Measurements from ENCODE around the gene PHF10.
A peak's percentile ranks its signal among the peaks of the same experiment; 100 is the strongest.
"Not testable (repeated sequence)": the region's sequence is repeated elsewhere in the genome, so short reads cannot be mapped to it uniquely, and the experiment has no call there.

PHF10 gene

DNA sequence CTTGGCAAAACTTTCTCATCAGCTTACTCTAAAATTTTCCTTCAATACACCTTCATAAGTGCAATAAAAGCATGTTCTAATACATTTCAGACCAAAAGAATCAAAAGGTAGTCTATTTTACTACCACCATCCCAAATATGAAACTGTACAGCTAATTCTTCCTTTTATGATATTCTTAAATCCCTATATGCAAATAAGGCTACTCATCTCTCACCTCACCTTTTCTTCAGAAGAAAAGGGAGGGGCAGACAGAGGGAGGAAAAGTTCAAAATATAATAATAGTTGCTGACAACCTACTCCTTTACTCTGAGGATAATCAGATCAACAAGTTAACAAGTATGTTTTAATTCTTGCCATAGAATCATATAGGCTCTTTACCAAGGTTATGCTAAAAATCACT, 15.0 kb downstream of the PHF10 start:
- ATAC-seq (ENCODE audit: low read depth) (no peak), DNase-seq (ENCODE audit: low spot score in 2 of 2) (no peak)
- Mint-ChIP-seq H3K27me3 (no peaks in the 10 kb centered on the region), H3K4me3 (no peak overlapping the region), H3K4me1 (peaks cover 21% of the 10 kb centered on the region), H3K36me3 (peaks cover 5% of the 10 kb centered on the region), H3K9me3 (no peaks in the 10 kb centered on the region), H3K27ac (no peak overlapping the region)

DNA sequence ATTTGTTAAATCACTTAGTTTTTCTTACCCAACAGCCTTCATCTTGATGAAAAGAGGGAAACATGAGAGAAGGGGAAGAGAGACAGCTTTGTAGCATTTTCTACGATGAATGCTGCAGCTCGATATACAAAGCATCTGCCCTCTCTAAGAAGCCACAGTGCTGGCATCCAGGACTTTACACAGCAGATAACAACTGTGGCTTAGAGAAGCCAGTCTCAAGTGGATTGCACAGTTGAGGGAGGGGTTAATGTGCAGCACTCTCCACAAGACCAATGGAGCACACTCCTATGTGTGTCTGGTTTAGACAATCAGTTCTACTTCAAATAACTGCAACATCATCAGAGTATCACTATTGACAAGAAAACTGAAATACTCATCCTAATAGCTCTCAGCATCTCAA, 16.5 kb downstream of the PHF10 start:
- no peak overlapping the region for H3K27ac Mint-ChIP-seq
- H3K27me3 Mint-ChIP-seq = no peaks in the 10 kb centered on the region
- no peak overlapping the region for H3K4me3 Mint-ChIP-seq
- peaks cover 27% of the 10 kb centered on the region for H3K4me1 Mint-ChIP-seq
- H3K9me3 Mint-ChIP-seq = no peaks in the 10 kb centered on the region
- DNase-seq (ENCODE audit: low spot score in 2 of 2) (no peak), ATAC-seq (ENCODE audit: low read depth) (no peak)
- H3K36me3 Mint-ChIP-seq = peaks cover 5% of the 10 kb centered on the region

DNA sequence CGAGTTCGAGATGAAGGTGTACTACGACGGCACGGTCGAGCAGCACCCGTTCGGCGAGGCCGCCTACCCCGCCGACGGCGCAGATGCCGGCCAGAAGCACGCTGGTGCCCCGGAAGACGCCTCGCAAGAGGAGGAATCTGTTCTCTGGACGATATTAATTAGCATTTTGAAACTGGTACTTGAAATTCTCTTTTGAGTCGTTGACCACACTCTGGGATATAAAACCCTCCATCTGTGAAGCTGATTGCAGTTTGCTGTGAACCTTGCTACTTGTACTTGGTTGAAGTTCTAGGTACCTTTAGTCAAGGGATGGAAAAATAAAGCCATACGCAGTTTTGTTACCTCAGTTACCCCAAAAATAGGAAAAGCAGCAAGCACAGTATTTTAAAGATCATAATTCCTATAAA, 21.5 kb downstream of the PHF10 start:
- Mint-ChIP-seq H3K4me1 (peaks cover 38% of the 10 kb centered on the region), H3K4me3 (peak overlapping the region; percentile 88), H3K27ac (peak overlapping the region; percentile 91), H3K36me3 (peaks cover 3% of the 10 kb centered on the region), H3K9me3 (no peaks in the 10 kb centered on the region), H3K27me3 (no peaks in the 10 kb centered on the region)
- ATAC-seq (ENCODE audit: low read depth) (peak; percentile 1), DNase-seq (ENCODE audit: low spot score in 2 of 2) (no peak)

DNA sequence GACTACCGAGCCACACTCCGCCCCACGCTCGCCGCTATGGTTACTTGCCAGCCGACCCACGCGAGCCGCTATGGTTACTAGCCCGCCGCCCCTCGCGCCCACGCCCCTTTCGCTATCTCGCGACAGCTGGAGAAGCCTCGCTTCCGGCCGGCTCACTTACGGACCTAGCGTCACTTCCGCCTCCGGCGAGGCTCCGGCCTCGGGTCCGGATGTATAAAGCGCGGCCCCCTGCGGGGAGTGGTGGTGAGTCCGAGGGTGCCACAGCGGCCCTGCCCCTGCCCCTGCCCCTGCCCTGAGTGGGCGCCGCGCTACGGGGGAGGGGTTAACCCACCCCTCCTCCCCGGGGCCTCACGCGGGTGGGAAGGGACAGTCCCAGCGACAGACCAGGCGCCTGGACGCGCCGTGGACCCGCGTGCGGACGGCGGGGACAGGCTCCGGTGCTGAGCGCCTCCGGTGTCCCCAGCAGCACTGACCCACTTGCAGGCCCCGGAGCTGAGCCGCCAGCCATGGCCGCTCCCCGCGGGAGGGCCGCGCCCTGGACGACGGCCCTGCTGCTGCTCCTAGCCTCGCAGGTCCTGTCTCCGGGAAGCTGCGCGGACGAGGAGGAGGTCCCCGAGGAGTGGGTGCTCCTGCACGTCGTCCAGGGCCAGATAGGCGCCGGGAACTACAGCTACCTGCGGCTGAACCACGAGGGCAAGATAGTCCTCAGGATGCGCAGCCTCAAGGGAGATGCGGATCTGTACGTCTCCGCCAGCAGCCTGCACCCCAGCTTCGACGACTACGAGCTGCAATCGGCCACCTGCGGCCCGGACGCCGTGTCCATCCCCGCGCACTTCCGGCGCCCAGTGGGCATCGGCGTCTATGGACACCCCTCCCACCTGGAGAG, 22.1 kb downstream of the PHF10 start, which contains the start of the genes C6orf120 and WDR27:
Gene C6orf120 (plus strand): TSS at position 173 of the 886 bp plus-strand sequence. CDS start 334 bp downstream, at position 507.
Gene WDR27 (minus strand): TSS at position 76 of the 886 bp plus-strand sequence. CDS start 13,024 bp downstream, outside the sequence.
- ATAC-seq (ENCODE audit: low read depth) = peak; percentile 88
- peaks cover 36% of the 10 kb centered on the region for H3K4me1 Mint-ChIP-seq
- H3K9me3 Mint-ChIP-seq = no peaks in the 10 kb centered on the region
- H3K27ac Mint-ChIP-seq = peak within 1 kb of the TSS; percentile 91
- DNase-seq (ENCODE audit: low spot score in 2 of 2) = peak; percentile 93 to 94
- H3K4me3 Mint-ChIP-seq = peak within 1 kb of the TSS; percentile 88
- peaks cover 5% of the 10 kb centered on the region for H3K36me3 Mint-ChIP-seq
- H3K27me3 Mint-ChIP-seq = no peaks in the 10 kb centered on the region

DNA sequence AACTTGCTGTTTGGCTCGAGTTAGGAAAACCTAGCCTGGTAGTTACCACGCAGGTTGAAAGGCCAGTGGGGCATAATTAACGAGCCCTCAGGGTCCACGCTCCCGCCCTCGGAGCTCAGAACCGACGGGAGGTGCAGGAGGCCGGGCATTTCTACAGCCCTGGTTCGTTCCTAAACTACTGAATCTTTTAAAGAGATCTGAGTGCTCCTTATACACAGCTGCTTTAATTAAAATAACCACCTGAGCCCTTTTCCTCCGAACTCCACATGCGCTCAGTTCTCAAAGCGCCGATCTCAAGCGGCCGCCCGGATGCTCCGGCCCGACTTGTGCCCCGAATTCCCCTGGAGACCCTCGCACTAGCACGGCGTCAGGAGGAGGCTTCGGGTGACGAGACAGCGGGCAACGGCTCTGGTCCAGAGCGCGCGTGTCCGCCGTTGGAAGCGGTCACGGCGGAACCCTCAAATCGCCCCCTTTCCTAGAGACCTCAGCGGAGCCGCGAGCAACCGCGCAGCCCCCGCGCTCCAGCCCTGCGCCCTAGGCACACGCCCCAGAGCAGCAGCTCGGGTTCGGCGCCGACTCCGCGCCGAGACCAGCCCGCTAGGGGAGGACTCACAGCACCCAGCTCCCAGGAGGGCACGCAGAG, 22.9 kb downstream of the PHF10 start:
- Mint-ChIP-seq H3K4me3 (peak overlapping the region; percentile 88), H3K27ac (peak overlapping the region; percentile 91), H3K9me3 (no peaks in the 10 kb centered on the region), H3K4me1 (peaks cover 31% of the 10 kb centered on the region), H3K36me3 (peaks cover 4% of the 10 kb centered on the region), H3K27me3 (no peaks in the 10 kb centered on the region)
- DNase-seq (ENCODE audit: low spot score in 2 of 2) (no peak), ATAC-seq (ENCODE audit: low read depth) (peak; percentile 6)

DNA sequence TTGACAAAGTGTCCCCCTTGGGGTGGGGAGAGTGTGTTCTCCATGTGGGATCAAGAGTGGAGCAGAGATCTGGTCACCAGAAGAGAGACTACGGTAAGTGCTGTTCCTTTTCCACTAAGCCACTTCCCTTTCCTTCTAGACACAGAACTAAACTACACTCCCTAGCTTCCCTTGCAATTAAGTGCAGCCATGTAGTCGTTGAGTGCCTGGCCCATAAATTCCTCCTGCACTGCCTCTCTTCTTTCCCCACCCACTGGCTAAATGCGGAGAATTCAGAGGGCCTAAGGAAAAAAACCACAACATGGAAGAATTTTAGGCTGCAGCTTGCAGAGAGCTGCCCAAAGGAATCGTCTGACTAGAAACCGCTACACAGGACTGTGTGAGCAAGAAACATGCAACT, 24.0 kb downstream of the PHF10 start:
- H3K4me1 Mint-ChIP-seq = peaks cover 26% of the 10 kb centered on the region
- ATAC-seq (ENCODE audit: low read depth) = no peak
- H3K27ac Mint-ChIP-seq = no peak overlapping the region

DNA sequence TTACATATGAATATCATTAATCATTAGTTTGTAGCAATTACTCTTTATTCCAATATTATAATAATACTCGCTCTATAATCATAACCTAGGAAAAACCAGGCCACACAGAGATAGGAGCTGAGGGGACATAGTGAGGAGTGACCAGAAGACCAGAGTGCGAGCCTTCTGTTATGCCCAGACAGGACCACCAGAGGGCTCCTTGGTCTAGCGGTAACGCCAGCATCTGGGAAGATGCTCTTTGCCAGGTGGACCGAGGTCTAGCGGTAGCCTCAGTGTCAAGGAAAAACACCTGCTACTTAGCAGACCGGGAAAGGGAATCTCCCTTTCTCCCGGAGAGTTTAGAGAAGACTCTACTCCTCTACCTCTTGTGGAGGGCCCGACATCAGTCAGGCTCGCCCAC, 27.2 kb downstream of the PHF10 start:
- not testable (repeated sequence) for DNase-seq (ENCODE audit: low spot score in 2 of 2); H3K9me3 Mint-ChIP-seq

More for the DNA sequence above, 24.0 kb downstream of the PHF10 start:
- H3K27me3 Mint-ChIP-seq = no peaks in the 10 kb centered on the region
- H3K36me3 Mint-ChIP-seq = peaks cover 6% of the 10 kb centered on the region
- no peak for DNase-seq (ENCODE audit: low spot score in 2 of 2)
- peak overlapping the region; percentile 24 for H3K4me3 Mint-ChIP-seq
- H3K9me3 Mint-ChIP-seq = peaks cover 1% of the 10 kb centered on the region

DNA sequence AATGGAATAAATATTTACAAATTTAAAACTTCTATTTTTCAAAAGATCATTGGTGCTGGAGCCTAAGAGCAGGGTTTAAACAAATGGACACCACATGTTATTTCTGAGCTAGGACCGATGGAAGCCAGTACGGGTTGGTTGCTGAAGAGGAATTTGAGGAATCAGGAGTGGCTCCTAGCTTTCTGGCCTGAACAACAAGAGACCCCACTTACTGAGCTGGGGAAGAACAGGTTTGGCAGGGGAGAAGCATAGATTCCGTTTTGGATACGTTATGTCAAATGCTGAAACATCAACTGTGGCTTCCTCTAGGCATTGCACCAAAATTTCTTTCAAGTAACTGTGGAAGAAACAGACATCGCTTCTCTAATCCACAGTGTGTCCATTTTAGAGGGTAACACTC, 29.2 kb downstream of the PHF10 start:
- Mint-ChIP-seq H3K36me3 (peaks cover 24% of the 10 kb centered on the region), H3K4me1 (peaks cover 11% of the 10 kb centered on the region), H3K4me3 (no peak overlapping the region), H3K27me3 (no peaks in the 10 kb centered on the region), H3K9me3 (peaks cover 10% of the 10 kb centered on the region), H3K27ac (no peak overlapping the region)
- ATAC-seq (ENCODE audit: low read depth) (no peak), DNase-seq (ENCODE audit: low spot score in 2 of 2) (no peak)

More for the DNA sequence above, 27.2 kb downstream of the PHF10 start:
- Mint-ChIP-seq H3K36me3 (peaks cover 21% of the 10 kb centered on the region), H3K4me1 (peaks cover 12% of the 10 kb centered on the region)
- not testable (repeated sequence) for H3K27ac Mint-ChIP-seq; ATAC-seq (ENCODE audit: low read depth); H3K27me3 Mint-ChIP-seq; H3K4me3 Mint-ChIP-seq

DNA sequence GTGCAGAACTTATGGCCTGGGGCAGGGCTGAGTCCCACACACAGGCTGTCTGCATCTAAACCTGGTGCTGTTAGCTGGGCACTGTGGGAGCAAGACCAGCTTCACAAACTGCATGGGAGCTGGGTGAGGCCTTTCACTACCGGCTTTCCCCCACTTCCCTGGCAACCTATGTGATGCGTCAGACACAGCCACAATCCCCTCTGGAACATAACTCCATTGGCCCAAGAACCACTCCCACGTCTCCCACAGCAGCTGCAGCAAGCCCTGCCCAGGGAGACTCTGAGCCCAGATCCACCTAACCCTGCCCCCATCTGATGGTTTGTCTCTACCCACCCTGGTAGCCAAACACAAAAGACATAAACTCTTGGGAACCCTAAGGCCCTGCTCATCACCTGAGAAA, 31.8 kb downstream of the PHF10 start:
- Mint-ChIP-seq H3K36me3 (peaks cover 32% of the 10 kb centered on the region), H3K27me3 (no peaks in the 10 kb centered on the region), H3K27ac (no peak overlapping the region), H3K4me1 (peaks cover 2% of the 10 kb centered on the region), H3K9me3 (peaks cover 13% of the 10 kb centered on the region), H3K4me3 (no peak overlapping the region)
- ATAC-seq (ENCODE audit: low read depth) = no peak
- no peak for DNase-seq (ENCODE audit: low spot score in 2 of 2)

DNA sequence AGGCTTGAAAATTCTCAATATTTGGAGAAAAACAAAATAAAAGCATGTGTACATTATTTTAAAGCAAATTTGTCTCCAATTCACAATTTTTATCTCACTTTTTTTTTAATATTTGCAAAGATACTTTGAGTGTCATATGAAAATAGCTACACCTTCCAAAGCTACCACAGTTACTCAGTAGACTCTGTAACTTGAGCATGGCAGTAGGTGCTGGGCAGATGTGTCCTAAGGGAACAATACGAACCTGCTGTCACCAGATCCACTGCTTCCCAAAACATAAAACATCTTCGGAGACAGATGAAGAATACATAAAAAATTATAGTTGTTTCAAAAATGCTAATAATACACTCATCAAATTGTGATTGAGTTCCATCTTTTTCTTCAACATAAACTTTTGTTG, 33.0 kb downstream of the PHF10 start:
- peaks cover 15% of the 10 kb centered on the region for H3K9me3 Mint-ChIP-seq
- H3K27ac Mint-ChIP-seq = no peak overlapping the region
- H3K27me3 Mint-ChIP-seq = no peaks in the 10 kb centered on the region
- no peak overlapping the region for H3K4me3 Mint-ChIP-seq
- ATAC-seq (ENCODE audit: low read depth) (no peak), DNase-seq (ENCODE audit: low spot score in 2 of 2) (no peak)
- peaks cover 2% of the 10 kb centered on the region for H3K4me1 Mint-ChIP-seq
- H3K36me3 Mint-ChIP-seq = peaks cover 38% of the 10 kb centered on the region

DNA sequence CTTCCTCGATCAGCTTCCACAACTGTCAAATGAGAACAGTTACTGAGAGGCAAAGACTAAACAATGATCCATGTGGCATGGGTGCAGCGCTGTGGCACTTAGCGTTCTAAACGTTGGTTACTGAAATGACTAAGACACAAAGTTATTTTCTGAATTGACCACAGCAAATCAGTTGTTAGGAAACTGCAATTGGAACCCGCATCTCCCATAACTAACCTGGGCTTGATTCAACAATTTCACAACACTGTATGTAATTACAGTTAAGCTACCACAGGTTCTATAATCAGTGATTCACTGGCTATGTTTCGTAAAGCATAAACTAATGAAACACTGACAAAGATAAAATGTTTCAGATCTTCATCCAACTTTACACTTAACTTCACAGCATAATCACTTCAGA, 35.0 kb downstream of the PHF10 start:
- DNase-seq (ENCODE audit: low spot score in 2 of 2) (no peak), ATAC-seq (ENCODE audit: low read depth) (no peak)
- Mint-ChIP-seq H3K27me3 (no peaks in the 10 kb centered on the region), H3K36me3 (peaks cover 46% of the 10 kb centered on the region), H3K9me3 (peaks cover 23% of the 10 kb centered on the region), H3K27ac (no peak overlapping the region), H3K4me3 (no peak overlapping the region), H3K4me1 (peaks cover 2% of the 10 kb centered on the region)

DNA sequence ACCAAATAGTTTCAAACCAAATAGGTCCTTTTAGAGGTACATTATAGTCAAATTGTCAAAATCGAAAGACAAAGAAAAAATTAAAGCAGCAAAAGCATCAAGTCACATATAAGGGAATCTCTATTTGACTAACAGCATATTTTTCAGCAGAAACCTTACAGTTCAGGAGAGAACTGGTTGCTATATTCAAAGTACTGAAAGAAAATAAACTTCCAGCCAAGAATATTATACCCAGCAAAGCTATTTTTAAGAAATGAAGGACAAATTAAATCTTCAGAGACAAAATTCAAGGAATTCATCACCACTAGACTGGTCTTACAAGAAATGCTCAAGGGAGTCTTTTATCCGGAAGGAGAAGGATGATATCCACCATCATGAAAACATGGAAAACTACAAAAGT, 38.4 kb downstream of the PHF10 start:
- no peak overlapping the region for H3K27ac Mint-ChIP-seq
- no peak for DNase-seq (ENCODE audit: low spot score in 2 of 2)

DNA sequence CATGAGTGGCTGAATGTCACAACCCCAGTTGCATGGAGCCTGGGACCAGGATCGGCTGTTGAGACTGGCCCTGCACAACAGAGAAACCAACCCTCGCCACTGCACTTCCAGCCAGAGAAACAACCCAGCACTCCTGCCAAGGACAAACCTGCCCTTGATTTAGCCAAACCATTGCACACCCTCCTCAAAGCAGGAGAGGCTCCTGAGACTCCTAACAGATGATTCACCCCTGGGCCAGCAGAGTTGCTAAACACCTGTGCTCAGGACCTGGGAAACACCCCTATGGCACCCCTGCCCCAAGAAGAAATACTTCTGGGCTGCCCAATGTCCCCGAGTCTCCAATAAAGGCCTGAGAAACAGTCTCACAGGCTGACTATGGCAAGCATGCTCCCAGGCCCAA, 40.2 kb downstream of the PHF10 start:
- Mint-ChIP-seq H3K4me1 (peaks cover 6% of the 10 kb centered on the region), H3K36me3 (peaks cover 59% of the 10 kb centered on the region), H3K27ac (no peak overlapping the region), H3K27me3 (no peaks in the 10 kb centered on the region), H3K9me3 (peaks cover 18% of the 10 kb centered on the region), H3K4me3 (no peak overlapping the region)
- DNase-seq (ENCODE audit: low spot score in 2 of 2) = no peak
- no peak for ATAC-seq (ENCODE audit: low read depth)

More for the DNA sequence above, 38.4 kb downstream of the PHF10 start:
- peaks cover 51% of the 10 kb centered on the region for H3K36me3 Mint-ChIP-seq
- peaks cover 8% of the 10 kb centered on the region for H3K4me1 Mint-ChIP-seq
- H3K9me3 Mint-ChIP-seq = peaks cover 15% of the 10 kb centered on the region
- H3K27me3 Mint-ChIP-seq = no peaks in the 10 kb centered on the region
- ATAC-seq (ENCODE audit: low read depth) = no peak
- H3K4me3 Mint-ChIP-seq = no peak overlapping the region

DNA sequence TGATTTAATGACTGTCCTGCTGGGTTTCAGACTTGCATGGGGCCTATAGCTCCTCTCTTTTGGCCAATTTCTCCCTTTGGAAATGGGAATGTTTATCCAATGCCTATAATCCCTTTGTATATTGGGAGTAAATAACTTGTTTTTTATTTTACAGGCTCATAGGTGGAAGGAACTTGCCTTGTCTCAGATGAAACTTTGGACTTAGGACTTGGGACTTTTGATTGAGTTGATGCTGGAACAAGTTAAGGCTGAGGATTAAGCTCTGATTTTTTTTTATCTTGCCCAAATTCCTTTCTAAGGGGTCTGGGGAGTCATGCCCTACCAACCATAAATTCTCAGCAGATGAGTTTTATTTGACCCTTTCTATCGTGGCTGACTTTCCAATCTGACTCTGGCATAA, 46.0 kb downstream of the PHF10 start:
- H3K4me1 Mint-ChIP-seq = peaks cover 4% of the 10 kb centered on the region
- no peak for DNase-seq (ENCODE audit: low spot score in 2 of 2)
- H3K4me3 Mint-ChIP-seq = no peak overlapping the region
- ATAC-seq (ENCODE audit: low read depth) = no peak
- H3K9me3 Mint-ChIP-seq = peaks cover 8% of the 10 kb centered on the region
- no peak overlapping the region for H3K27ac Mint-ChIP-seq
- no peaks in the 10 kb centered on the region for H3K27me3 Mint-ChIP-seq
- H3K36me3 Mint-ChIP-seq = peaks cover 45% of the 10 kb centered on the region
